HG03571 (cell line): ENCODE results near the gene SLC66A3.
A peak's percentile ranks its signal among the peaks of the same experiment; 100 is the strongest.

Source experiments
- ATAC-seq: cut with Tn5 transposase; IDR thresholded peaks from one replicate; pipeline ENCODE4 v1.9.1; 2021; ENCODE audit not compliant: unreplicated experiment

SLC66A3 gene

GRCh38 chr2:11155381-11156035, at the start of gene SLC66A3:
TSS of gene SLC66A3 (plus strand) at chr2:11155467. CDS start at chr2:11155547, 80 bp downstream.
- peak; percentile 66 for ATAC-seq

- no peak for ATAC-seq
Observed at GRCh38 chr2:11109002-11109401, 46.3 kb upstream of the SLC66A3 start.

- no peak for ATAC-seq
Observed at GRCh38 chr2:11112870-11113428, 42.3 kb upstream of the SLC66A3 start.

GRCh38 chr2:11117776-11118175, 37.5 kb upstream of the SLC66A3 start:
- no peak for ATAC-seq

GRCh38 chr2:11118761-11119160, 36.5 kb upstream of the SLC66A3 start:
- no peak for ATAC-seq

GRCh38 chr2:11121099-11121822, 34.0 kb upstream of the SLC66A3 start:
- no peak for ATAC-seq

GRCh38 chr2:11121823-11122155, 33.5 kb upstream of the SLC66A3 start:
- no peak for ATAC-seq

- ATAC-seq: no peak
Observed at GRCh38 chr2:11122380-11122779, 32.9 kb upstream of the SLC66A3 start.

- no peak for ATAC-seq
Observed at GRCh38 chr2:11123001-11123809, 32.1 kb upstream of the SLC66A3 start.

- ATAC-seq: no peak
Observed at GRCh38 chr2:11123856-11124759, 31.2 kb upstream of the SLC66A3 start.

GRCh38 chr2:11124760-11125068, 30.6 kb upstream of the SLC66A3 start:
- no peak for ATAC-seq

- ATAC-seq: no peak
Observed at GRCh38 chr2:11127761-11128160, 27.5 kb upstream of the SLC66A3 start.

- ATAC-seq: no peak
Observed at GRCh38 chr2:11128243-11128951, 26.9 kb upstream of the SLC66A3 start.

GRCh38 chr2:11129598-11130449, 25.4 kb upstream of the SLC66A3 start:
- peak; percentile 63 for ATAC-seq

- ATAC-seq: no peak
Observed at GRCh38 chr2:11131166-11131920, 23.9 kb upstream of the SLC66A3 start.

GRCh38 chr2:11132036-11132671, 23.1 kb upstream of the SLC66A3 start:
- no peak for ATAC-seq

- ATAC-seq: no peak
Observed at GRCh38 chr2:11133238-11133935, 21.9 kb upstream of the SLC66A3 start.
